ENCODE measurements around the gene NPBWR2. TPM values are rescaled to one million over a fixed set of nuclear protein-coding genes. Genes with fewer than 3 reads are reported as not detected.
A peak's percentile ranks its signal among the peaks of the same experiment; 100 is the strongest.

NPBWR2 gene
- total RNA-seq, 1 donor from 2014 or later = not detected

- DNase-seq (ENCODE audit: low read depth, low spot score) = no peak
- peaks cover 15% of the 10 kb centered on the region for H3K4me1 Mint-ChIP-seq
- peaks cover 2% of the 10 kb centered on the region for H3K9me3 Mint-ChIP-seq
- no peak overlapping the region for H3K27ac Mint-ChIP-seq (ENCODE audit: unreplicated experiment)
- no peak overlapping the region for H3K4me3 Mint-ChIP-seq
- no peaks in the 10 kb centered on the region for H3K36me3 Mint-ChIP-seq (ENCODE audit: low read depth)
- no peaks in the 10 kb centered on the region for H3K27me3 Mint-ChIP-seq (ENCODE audit: low read depth)
- TF ChIP-seq CTCF (conservative IDR thresholded peaks at IDR 0.05) = no peak
Measured at GRCh38 chr20:64149809-64150560, 42.6 kb upstream of the NPBWR2 start.

GRCh38 chr20:64149141-64149540, 41.8 kb upstream of the NPBWR2 start:
- peaks cover 15% of the 10 kb centered on the region for H3K4me1 Mint-ChIP-seq
- no peak overlapping the region for H3K27ac Mint-ChIP-seq (ENCODE audit: unreplicated experiment)
- TF ChIP-seq CTCF (conservative IDR thresholded peaks at IDR 0.05) = no peak
- H3K9me3 Mint-ChIP-seq = peaks cover 8% of the 10 kb centered on the region
- peaks cover 2% of the 10 kb centered on the region for H3K27me3 Mint-ChIP-seq (ENCODE audit: low read depth)
- no peak overlapping the region for H3K4me3 Mint-ChIP-seq
- no peak for DNase-seq (ENCODE audit: low read depth, low spot score)
- H3K36me3 Mint-ChIP-seq (ENCODE audit: low read depth) = peaks cover 2% of the 10 kb centered on the region

GRCh38 chr20:64148581-64148980, 41.2 kb upstream of the NPBWR2 start:
- Mint-ChIP-seq H3K36me3 (ENCODE audit: low read depth) (peaks cover 3% of the 10 kb centered on the region), H3K27ac (ENCODE audit: unreplicated experiment) (no peak overlapping the region), H3K9me3 (peaks cover 9% of the 10 kb centered on the region), H3K27me3 (ENCODE audit: low read depth) (peaks cover 2% of the 10 kb centered on the region), H3K4me3 (no peak overlapping the region), H3K4me1 (peaks cover 12% of the 10 kb centered on the region)
- DNase-seq (ENCODE audit: low read depth, low spot score) = no peak
- TF ChIP-seq CTCF (conservative IDR thresholded peaks at IDR 0.05) = no peak

- DNase-seq (ENCODE audit: low read depth, low spot score) = no peak
- peaks cover 2% of the 10 kb centered on the region for H3K27me3 Mint-ChIP-seq (ENCODE audit: low read depth)
- peak overlapping the region; percentile 83 for H3K27ac Mint-ChIP-seq (ENCODE audit: unreplicated experiment)
- peaks cover 9% of the 10 kb centered on the region for H3K9me3 Mint-ChIP-seq
- H3K4me1 Mint-ChIP-seq = peaks cover 21% of the 10 kb centered on the region
- H3K4me3 Mint-ChIP-seq = no peak overlapping the region
- H3K36me3 Mint-ChIP-seq (ENCODE audit: low read depth) = peaks cover 3% of the 10 kb centered on the region
- TF ChIP-seq CTCF (conservative IDR thresholded peaks at IDR 0.05) = no peak
Measured at GRCh38 chr20:64146936-64147477, 39.6 kb upstream of the NPBWR2 start.

GRCh38 chr20:64146301-64146935, 39.1 kb upstream of the NPBWR2 start:
- no peak for DNase-seq (ENCODE audit: low read depth, low spot score)
- H3K27me3 Mint-ChIP-seq (ENCODE audit: low read depth) = peaks cover 2% of the 10 kb centered on the region
- H3K27ac Mint-ChIP-seq (ENCODE audit: unreplicated experiment) = no peak overlapping the region
- H3K4me1 Mint-ChIP-seq = peaks cover 21% of the 10 kb centered on the region
- H3K36me3 Mint-ChIP-seq (ENCODE audit: low read depth) = peaks cover 3% of the 10 kb centered on the region
- H3K4me3 Mint-ChIP-seq = no peak overlapping the region
- H3K9me3 Mint-ChIP-seq = peaks cover 9% of the 10 kb centered on the region
- no peak for TF ChIP-seq CTCF (conservative IDR thresholded peaks at IDR 0.05)

Data from neural crest cell (in vitro differentiated cells).